HK-2 (cell line): ENCODE measurements around the gene DCTN4.
"Not testable (repeated sequence)": the region's sequence is repeated elsewhere in the genome, so short reads cannot be mapped to it uniquely, and the experiment has no call there.

Experiments used
- DNase-seq: peaks from one replicate; pipeline ENCODE4 v3.0.0-alpha.2; 2018; ENCODE audit not compliant: unreplicated experiment

The DCTN4 gene

DNA sequence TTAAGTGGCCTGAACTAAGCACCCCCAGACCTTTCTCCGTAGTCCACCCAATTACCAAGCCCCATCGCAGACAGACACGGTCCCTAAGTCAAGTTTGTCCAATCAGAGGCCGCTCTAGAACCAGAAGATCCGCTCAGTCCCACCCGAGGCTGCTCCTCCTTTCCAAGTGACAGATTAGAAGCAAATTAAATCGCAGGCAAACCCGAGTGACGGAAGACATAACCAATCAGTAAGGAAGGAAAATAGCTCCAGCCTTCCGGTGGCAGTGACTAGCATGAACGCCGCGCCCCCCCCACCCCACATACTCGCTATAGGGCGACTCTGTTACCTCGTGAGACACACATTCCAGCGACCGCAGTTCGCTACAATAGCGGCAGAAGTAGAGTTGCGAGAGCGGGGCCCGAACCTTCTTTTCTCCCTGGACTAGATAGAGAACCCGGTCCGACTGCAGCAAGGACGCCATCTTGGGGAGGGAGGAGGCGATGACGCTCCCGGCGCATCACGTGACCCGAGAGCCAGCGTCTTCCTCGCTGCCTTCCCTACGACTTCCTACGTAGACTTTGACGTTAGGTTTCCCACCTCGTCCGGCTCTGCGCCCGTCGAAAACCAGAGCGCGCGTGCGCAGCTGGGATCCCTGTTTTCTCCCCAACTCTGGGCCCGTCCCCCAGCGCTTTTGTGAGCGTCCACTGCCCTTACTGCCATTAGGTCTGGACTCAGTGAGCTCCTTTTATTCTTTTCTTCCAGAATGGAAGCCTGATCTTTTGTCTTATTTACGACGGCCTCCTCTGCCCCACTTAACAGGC, at the start of gene DCTN4:
TSS of gene DCTN4 (minus strand) at position 487 of the 803 bp plus-strand sequence. CDS start at position 463, 24 bp downstream.
- peak; percentile 90 for DNase-seq

DNA sequence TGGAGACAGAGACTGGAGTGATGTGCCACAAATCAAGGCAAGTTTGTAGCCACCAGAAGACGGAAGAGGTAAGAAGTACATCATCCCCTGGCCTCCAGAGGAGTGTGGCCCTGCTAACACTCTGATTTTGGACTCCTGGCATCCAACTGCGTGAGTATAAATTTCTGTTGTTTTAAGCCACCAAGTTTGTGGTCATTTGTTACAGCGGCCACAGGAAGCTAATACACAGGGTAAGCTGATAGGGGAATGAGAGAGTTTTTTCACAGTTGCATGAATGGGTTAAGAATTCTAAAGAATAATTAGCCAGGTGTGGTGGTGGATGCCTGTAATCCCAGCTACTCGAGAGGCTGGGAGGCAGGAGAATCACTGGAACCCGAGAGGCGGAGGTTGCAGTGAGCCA, 45.6 kb upstream of the DCTN4 start:
- no peak for DNase-seq

DNA sequence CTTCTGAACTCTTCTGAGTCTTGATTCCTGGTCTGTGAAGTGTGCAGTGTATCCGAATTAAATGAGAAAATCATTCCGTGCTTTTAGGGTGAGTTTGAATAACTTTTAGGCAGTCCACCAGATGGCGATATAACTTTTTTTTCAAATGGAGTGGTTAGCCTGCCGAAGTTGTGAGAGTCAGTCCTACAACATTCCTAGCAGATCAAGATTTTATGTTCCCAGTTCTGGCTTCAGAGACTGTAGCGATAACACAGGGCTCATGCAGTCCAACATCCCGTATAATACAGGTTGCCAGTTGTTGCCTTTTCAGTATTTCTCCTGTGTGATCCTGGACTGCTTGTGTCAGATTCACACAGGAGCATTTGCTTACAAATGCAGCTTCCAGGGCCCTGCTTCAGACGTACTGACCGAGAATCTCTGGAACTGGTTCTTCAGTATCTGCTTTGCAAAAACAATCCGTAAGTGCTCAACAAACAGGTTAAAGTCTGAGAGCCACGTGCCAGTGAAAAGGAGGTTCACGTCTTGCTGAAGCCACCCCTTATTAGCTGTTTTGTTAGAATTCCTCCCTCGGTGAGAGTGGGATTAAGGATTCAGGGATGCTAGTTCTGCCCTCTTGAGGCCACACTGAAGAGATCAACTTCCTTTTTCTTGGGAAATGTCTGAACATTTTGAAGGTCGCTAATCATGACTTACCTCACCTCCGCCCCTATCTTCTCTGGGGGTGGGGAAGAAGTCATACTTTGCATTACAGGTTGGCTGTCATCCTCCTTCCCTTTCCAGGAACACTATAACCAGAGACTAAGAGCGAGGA, 42.5 kb upstream of the DCTN4 start:
- DNase-seq = no peak

DNA sequence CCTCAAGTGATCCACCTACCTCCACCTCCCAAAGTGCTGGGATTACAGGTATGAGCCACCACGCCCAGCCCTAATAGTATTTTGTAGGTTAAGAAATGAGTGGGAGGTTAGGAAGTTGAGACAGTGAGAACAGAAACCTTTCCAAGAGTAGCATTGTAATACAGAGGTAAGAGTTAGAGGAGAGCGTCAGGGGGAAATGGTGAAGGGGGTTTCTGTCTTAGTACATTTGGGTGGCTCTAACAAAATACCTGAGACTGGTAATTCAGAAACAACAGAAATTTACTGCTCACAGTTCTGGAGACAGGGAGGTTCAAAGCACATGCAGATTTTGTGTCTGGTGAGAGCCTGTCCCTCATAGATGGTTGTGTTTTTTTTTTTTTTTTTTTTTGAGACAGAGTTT, 38.6 kb upstream of the DCTN4 start:
- DNase-seq = no peak

DNA sequence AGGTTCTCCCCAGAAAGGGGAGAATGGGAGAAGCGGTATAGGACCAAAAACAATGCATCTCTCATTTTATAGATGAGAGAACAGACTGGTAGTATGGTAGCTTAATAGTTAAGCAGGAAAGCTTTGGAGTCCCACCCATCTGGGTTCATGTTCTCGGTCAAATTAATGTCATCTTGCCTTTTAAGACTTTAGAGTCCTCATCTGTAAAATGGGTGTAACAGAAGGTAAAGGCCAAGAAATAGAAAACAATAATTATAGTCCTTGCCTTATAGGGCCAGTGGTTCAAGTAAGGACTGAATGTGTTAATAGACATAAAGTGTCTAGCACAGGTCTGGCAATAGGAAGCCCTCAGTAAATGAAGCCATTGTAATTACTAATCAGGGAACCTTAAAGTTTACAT, 36.1 kb upstream of the DCTN4 start:
- DNase-seq = no peak

DNA sequence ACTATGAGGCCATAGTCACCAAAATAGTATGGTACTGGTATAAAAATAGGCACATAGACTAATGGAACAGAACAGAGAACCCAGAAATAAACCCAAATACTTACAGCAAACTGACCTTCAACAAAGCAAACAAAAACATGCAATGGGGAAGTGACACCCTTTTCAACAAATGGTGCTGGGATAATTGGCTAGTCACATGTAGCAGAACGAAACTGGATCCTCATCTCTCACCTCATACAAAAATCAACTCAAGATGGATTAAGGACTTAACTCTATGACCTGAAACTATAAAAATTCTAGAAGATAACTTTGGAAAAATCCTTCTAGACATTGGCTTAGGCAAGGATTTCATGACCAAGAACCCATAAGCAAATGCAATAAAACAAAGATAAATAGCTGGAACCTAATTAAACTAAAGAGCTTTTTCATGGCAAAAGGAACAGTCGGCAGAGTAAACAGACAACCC, 34.6 kb upstream of the DCTN4 start:
- DNase-seq = not testable (repeated sequence)

DNA sequence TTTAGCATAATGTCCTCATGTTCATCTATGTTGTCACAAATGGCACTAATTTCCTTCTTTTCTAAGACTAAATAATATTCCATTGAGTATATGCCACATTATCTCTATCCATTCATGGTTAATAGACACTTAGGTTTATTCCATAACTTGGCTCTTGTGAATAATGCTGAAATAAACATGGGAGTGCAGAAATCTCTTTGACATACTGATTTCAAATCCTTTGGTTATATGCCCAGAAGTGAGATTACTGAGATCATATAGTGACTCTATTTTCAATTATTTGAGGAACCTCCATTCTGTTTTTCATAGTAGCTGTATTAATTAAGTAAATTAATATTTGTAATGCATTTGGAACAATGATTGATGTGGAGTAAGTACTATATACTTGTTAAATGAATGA, 32.7 kb upstream of the DCTN4 start:
- no peak for DNase-seq

DNA sequence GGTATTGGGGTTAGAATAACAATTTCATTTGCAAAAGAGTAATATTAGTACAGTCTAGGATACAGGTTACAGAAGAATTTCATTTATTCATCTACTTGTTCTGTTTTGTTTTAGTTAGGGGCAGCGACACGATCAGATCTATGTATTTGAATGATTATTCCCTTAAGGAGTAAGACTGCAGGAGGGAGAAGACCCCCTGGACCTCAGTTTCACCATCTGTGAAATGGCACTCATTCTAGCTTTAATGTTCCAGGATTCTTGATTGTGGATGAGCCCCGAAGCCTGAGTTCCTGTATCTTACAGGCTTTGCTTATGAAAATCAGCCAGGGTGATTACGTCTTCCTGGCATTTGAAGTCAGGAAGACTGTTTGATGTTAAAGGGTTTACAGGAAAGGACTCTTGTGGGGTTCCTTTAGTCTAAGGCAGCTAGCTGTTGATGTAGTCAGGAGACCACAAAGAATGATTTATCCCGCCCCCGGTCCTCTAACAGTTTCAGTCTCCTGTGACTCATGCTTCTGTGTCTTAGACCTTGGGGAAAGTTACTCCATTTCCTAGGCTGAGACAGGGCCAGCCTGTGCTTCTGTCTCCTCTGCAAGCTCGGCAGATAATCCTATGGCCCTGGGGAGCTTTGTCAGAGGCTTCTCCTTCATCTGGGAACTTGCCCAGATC, 31.3 kb upstream of the DCTN4 start:
- peak; percentile 57 for DNase-seq

DNA sequence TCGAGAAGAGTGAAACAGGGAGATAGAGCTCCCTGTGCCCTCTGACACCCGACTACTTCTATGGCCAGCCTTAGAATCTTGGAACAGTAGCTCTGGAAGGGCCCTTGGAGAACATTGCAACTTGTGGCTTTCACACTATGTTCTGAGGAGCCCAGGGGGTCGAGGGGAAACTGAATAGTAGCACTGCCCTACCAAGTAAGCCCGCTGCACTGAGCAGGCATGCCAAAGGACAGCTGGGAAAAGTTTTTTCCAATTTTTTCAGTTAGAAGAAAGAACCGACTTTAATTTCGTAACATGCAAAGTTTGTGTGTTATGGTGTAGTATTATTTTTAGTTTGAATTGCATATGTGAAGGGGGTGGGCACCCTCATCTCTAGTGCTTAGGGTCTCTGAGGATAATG, 30.6 kb upstream of the DCTN4 start:
- no peak for DNase-seq

DNA sequence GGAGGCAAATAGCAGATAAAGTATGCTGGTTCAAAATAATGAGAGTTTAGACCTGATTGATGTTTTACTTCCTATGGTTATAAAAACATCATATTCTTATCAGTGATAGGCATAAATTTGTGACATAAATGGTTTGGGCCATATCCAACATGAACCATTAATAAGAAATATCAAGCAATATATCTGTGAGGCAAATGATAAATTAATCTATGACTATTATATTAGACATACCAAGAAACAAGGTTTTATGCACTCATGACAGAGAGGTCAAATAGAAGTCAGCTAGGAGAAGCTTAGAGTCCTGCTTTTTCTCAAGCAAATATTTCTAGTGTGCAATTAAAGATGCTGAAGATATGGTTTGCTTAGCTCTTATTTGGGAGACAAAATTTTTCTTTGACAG, 30.2 kb upstream of the DCTN4 start:
- DNase-seq = no peak

DNA sequence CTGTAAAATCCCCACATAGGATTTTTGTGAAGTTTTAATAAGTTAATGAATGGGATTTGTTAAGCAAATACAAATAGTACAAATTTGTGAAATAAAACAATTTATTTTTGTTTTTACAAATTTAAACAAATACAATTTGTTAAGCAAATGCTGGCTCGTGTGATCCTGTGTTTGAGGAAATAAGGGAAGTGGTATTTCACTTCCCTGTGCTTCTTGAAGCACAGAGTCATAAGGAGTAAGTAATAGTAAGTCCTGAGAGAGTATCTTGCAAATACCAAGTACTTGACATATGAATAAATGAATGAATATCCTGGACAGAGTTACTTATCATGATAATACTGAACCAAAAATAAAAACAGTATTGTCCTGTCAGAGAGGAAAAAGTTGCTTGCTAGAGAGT, 28.8 kb upstream of the DCTN4 start:
- no peak for DNase-seq

DNA sequence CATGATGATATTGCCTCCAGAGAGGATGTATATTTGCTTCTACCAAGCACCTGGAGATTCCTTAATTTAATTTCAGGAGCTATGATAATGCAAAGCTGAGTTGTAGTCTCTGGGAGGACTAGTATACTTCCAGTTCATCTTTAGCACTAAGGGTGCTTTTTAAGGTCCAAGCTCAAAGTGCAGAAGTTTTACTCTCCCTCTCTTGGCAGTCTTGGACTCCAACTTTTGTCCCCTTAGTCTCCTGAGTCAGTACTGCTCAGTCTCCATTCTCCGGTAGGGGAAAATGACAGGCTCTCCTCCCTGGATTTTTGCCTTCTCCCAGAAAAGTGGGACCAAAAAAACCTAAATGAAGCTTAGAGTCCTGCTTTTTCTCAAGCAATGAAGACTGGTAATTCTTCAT, 28.1 kb upstream of the DCTN4 start:
- no peak for DNase-seq

DNA sequence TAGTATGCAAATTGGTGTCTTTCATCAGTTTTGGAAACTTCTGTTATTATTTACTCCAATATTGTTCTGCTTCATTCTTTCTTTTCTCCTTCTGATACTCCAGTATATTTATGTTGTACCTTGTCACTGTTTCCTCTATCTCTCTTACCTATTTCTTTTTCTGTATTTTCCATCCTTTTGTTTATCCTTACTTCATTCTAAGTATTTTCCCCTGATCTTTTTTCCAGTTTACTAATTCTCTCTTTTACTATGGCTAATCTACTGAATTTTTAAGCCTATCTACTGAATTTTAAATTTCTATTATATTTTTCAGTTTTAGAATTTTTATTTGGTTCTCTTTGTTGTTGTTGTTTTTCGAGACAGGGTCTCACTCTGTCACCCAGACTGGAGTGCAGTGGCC, 27.1 kb upstream of the DCTN4 start:
- no peak for DNase-seq

DNA sequence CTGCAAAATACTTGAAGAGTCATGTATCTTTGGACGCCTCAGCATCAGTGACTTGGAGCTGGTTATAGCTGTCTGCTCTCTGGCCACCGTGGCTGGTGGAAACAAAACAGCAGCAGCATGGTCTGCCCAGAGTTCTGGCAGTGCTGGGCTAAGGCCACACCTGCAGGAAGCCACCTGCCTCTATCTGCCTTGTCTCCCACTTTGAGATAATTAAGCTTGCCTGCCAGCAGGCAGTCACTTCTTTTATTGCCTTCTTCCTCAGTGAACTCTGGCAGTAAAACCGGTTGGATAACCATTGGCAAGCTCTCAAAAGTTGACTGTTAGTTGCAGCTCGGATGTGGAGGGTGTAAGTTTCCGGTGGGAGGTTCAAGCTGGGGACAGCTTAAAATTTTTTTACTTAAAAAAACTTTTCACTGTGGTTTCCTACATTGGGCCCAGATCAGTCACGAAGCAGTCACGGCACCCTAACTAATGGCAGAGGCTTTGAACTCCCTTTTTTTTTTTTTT, 24.7 kb upstream of the DCTN4 start:
- no peak for DNase-seq

DNA sequence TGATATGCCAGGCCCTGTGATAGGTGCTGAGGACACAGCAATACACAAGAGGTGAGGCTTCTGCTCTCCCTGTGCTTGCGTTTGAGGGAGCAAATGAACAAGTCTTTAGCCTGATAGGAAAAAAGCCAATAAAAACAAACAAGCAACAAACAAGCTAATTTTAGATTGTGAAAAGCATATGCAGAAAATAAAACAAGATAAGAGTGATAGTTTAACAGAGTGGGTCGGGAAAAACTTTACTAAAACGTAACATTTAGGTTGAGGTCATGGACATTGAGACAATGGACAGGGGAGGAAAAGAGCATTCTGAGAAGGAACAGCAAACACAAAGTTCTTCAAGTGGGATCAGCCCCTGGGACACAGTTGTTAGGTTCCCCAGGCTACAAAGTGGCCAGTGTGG, 24.0 kb upstream of the DCTN4 start:
- DNase-seq = no peak

DNA sequence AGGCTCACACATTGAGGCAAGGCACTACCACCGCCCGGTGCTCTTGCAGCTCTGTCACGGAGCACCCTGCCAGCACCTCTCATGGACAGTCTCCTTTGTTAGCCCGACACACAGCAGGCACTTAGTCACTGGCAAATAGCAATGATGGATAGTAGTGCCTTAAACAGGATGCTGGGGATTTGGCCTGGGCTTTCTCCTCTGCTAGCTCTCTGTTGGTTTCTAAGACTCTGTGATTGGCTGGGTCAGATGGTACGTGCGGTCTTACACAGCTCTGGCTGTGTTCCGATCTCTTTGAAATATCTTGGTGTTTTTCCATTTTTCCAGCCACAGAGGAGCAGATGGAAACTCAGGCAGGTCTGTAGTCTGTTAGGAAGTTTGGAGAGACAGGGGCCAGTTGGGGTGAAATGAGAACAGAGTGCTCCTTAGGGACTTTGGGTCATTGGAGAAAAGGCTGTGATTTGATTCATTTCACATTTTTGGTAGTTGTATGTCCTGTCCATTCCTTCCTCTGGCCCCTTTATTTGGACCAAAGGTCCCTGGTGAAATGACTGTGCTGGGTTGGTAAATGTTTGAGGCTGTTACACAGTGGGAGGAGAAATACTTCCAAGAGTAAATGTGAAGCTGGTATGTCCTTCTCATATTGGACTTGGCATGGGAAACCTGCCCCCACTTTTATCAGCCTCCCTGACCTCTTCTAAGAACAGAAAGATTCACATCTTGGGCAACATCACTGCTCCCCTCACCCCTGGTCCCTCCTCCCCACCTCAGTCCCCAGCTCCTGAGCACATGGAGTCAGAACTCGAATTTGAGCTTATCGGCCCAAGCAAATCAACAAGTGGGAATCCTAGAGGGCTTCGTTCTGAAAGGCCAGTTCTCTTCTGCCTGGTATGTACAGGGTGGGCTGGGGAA, 23.1 kb upstream of the DCTN4 start:
- DNase-seq = no peak

DNA sequence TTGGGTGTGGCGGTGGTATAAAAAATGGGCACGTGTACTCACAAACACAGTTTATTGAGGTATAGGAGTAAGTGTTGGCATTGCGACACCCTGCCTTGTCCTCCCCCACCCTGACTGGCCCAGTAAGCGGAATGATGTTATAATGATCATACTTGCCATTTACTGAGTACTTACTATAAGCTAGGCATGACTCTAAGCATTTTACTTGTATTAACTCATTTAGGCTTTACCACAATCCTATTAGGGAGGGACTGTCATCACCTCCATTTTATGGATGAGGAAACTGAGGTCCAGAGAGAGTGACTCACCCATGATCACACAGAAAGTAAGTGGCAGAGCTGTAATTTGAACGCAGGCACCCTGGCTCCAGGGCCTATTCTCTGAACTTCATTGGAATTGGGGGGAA, 22.0 kb upstream of the DCTN4 start:
- no peak for DNase-seq

DNA sequence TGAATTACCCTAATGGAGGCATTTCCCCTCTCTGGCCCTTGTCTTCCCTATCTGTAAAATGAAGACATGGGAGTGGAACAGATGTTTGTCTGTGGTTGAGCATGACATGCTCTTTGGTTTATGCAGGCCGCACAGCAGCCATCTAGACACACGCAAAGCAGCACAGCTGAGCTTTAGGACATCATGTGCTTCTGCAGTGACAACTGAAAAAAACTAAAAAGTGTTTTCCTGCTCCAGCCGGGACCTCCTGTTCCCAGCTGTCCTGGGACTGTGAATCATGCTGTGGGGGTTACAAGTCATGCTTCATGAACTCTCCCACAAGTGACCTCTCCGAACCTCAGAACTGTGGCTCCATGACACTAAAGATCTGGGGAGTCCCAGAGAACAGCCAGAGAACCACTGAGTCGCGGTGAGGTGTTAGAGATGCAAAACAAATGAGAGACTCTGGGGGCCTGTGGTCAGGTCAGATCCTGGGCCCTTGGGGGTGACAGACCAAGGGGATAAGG, 21.4 kb upstream of the DCTN4 start:
- peak; percentile 43 for DNase-seq

DNA sequence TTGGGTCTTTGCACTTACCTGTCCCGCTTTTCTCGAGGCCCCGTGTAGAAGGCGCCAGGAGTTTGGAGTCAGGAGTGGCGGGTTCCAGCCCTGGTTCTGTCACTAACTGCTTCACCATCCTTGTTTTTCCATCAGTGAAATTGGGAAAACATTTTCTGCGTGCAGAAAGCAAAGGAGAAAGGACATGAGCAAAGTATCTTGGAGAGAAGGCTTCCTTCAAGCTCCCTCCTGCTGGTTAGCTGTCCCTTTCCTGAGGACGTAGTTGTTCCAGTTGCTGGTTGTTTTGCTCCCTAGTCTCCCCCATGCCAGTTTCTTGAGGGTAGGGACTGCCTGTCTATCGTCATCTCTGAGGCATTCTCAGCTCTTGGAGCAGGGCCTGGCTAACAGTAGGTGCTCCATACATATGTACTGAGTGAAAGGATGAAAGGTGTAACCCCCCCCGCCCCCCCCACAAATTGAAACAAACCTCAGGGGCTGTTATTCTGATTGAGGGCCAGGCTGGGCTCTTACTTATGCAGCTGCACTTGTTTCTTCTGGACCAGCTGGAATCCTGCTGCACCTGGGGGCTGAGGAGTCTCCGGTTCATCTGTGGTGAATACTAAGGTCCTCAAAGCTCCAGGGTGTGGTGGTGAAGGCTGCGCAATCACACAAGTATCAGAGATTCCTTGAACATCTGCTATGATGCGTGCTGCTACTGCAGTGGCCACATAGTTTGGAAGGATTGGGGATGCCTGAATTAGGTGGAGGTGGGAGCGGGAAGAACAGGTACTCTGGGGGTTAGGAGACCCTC, 20.8 kb upstream of the DCTN4 start:
- DNase-seq = no peak
